Measurements from ENCODE around the gene FRMD4A.

GRCh38 chr10:13816195-13816925 is 514.4 kb downstream of the FRMD4A start:
- TF ChIP-seq CTCF (IDR thresholded peaks at IDR 0.05), result no peak
- no peak for TF ChIP-seq ZFX (IDR thresholded peaks at IDR 0.05; ENCODE audit: borderline replicate concordance)
